Stimulated activated CD8-positive, alpha-beta memory T cell treated with anti-CD3 and anti-CD28 coated beads, Interleukin-12 subunit alpha, Interleukin-12 subunit beta, amount 100 ng/mL, for 24 hours (primary cell): ENCODE measurements around the gene PRKCD.

Experiments used
- DNase-seq: peaks from one replicate; pipeline ENCODE4 v3.0.0-alpha.2; 2020; ENCODE audit errors: extremely low read depth

Gene PRKCD

DNA sequence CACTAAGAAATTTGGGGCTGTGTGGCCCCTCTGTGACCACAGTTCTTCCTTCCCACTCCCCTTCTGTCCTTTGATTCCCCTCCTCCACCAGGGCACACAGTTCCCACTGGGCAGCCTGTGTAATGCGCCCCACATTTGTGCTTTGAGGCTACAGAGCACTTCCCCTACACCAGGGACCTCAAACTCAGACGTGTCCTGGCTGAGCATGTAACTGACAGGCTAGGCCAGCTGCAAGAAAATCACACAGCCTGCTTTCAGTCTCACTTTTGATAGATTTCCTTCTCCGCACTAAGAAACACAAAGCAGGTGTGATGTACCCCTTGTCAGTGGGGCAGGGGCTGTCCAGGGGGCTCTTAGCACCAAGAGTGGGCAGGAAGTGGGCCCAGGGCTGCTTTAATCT lies 29.6 kb downstream of the PRKCD start:
- DNase-seq, result no peak

DNA sequence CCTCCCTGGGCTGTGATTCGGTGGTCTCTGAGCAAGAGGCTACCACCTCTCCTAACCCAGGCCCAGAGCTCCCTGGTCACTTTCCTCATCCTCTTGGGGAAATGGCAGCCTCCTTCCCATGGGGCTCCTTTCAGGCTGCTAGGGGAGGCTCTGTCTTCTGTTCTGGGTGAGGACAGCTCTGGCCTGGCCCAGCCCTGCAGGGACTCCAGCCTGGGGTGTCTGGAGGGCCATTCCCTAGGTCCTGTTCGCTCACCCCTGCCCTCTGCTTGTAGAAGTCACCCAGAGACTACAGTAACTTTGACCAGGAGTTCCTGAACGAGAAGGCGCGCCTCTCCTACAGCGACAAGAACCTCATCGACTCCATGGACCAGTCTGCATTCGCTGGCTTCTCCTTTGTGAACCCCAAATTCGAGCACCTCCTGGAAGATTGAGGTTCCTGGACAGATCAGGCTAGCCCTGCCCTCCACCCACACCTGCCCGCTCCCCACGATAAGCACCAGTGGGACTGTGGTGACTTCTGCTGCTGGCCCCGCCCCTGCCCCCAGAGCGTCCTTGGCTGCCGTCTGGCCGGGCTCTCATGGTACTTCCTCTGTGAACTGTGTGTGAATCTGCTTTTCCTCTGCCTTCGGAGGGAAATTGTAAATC lies 30.9 kb downstream of the PRKCD start:
- no peak for DNase-seq

DNA sequence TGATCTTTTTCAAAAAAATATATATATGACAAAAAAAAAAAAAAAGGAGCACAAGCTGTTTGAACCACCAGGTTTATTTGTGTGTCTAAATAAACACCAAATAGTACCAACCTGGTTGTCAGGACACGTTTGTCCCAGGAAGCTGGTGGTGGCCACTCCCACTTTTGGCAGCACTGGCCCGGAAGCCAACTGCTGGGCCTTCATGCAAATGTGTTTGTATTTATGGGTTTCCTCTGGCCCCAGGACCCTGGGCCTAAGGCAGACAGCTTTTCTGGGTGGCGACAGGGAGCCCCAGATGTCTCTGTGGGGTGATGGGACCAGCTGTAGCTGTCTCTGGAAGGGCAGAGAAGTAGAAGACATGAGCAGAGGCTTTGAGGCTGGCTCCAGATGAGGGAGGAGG lies 31.6 kb downstream of the PRKCD start:
- DNase-seq, result no peak

DNA sequence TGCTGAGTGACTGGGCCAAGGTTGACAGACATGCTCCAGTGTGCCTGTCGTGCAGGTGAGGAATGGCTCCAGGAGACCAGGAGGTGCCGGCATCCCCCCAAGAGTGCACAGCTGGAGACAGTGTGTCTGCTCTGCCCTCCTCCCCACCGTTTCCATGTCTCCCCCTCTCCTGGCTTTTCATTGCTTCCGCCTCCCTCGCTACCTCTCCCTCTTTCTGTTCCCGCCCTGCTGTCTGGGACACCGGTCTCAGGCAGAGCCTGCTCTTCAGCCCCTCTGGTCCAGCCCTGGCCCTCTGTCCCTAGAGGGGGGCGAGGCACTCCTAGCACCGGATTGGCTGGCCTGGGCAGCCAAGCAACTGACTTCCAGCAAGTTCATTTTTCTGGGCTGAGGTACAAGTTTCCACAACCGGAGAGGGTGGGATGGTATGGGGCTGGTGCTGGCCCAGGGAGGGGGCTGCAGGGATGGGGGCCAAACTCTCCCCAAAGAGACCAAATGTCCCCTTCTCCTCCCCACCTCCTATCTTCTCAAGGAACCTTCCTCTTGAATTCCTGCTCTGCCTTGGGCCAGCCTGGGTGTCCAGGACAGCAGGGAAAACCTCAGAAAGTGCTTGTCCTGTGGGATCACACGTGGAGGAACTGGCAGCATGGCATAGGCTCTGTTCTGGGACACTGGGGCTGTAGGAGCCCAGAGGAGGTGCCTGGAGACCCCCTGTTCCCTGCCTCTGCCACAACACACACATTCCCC lies 32.6 kb downstream of the PRKCD start:
- DNase-seq, result no peak

DNA sequence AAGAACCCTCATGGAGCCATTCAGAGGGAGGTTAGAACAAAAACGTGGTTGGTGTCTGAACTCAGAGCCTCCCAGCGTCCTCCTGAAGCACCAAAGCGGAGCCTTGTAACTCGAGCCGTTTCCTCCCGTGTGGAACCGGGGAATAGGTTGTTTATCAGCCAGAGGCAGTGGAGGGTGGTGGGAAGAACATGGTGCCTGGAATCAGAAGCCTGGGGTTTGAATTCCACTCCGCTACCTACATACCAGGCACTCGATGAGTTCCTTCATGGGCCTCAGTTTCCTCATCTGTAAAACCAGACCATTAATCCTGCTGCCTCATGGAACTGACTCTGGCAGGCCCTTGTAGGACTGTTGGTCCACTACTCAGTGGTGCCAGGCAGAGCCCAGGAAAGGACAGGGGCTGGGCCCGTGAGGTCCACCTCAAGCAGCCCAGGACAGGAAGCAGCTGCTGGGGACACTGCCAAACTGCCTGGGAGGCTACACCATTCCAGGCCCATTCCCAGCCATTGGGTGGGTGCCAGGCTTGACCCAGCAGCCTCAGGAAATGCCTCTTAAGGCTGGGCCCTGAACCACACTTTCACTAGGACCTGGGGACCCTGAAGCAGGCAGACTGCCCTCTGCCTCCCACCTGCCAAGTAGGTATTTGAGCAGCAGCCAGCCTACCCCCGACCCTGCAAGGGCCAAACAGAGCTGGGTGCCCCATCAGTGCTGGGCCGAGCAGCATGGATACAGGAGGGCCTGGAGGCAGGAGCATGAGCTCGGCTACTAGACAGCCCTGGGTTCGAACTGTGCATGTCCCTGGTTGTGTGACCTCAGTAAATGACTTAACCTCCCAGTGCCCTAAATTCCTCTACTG lies 33.4 kb downstream of the PRKCD start:
- DNase-seq, result no peak

DNA sequence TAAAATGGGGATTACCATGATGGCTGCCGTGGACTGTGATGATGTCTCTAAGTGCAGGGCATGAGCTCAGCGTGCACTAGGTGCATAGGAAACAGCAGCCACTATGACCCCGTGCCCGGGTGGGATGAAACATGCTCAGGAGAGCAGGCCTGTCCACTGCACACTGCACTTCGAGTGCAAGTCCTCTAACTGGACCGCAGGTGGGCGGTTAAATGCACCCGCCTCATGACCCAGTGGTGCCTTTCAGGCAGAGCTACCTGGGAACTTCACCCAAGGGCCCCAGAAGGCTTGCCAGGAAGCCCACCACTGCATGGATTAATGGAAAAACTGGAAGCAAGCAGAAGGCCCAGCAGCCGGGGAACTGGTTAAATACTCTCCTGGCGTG lies 34.0 kb downstream of the PRKCD start:
- no peak for DNase-seq

DNA sequence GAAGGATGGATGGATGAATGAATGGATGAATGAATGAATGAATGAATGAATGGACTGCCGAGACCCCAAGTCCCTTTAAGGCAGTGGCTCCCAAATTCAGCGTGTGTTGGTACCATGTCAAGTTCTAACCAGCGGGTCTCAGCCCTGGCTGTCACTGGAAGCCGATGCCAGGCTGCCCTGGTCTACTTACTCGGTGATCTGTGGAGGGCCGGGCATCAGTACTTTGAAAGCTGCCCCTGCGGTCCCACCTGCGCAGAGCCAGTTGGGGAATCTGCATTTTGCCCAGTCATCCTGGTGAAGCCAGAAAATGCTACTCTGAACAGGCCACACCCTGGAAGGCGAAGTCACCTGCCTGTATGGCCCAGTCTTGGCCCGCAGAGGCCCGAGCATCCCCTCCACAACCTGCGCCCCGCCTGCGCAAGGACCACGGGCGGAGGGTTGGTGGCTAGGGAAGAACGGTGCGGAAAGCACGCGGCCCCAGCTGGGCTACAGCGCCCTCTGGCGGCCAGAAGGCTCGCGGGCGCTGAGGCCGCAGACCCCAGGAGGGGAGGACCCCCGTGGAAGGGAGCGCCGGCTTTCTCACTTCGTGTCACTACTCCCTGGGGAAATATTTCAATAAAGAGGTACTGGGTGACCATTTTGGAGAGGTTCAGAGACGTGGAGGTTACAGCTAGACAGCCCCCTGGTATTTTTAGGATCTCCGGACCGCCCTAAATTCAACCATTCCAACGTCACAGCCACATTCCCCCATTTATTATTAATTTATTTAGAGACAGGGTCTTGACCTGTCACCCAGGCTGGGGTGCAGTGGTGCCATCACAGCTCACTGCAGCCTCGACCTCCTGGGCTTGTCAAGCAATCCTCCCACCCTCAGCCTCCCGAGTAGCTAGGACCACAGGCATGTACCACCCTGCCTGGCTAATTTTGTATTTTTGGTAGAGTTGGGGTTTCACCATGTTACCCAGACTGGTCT lies 34.9 kb downstream of the PRKCD start:
- peak; percentile 12 for DNase-seq

DNA sequence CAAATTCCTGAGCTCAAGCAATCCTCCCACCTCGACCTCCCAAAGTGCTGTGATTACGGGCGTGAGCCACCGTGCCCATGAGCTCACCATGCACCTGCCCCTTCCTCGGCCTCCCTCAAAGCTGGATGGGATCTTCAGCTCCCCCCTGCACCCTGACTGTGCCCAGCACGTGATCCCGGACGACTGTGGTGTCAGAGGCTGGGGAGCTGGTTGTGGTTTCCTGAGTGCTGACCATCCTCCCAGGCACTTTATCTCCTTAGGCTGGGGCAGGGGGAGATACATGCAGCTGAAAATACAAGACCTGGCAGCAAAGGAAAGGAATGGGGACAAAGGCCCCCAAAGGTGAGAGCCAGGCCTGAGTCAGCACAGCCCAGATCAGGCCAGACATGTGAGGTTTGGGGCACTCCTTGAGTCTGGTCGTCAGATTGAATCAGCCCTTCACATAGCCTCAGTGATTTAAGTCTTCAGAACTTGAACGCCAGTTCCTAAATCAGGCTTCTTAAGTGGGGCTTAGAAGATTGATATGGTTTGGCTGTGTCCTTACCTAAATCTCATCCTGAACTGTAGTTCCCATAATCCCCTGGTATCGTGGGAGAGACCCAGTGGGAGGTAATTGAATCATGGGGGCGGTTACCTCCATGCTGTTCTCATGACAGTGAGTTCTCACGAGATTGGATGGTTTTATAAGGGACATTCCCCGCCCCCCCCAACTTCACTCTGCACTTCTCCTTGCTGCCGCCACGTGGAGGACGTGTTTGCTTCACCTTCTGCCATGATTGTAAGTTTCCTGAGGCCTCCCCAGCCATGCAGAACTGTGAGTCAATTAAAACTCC lies 35.8 kb downstream of the PRKCD start:
- no peak for DNase-seq

DNA sequence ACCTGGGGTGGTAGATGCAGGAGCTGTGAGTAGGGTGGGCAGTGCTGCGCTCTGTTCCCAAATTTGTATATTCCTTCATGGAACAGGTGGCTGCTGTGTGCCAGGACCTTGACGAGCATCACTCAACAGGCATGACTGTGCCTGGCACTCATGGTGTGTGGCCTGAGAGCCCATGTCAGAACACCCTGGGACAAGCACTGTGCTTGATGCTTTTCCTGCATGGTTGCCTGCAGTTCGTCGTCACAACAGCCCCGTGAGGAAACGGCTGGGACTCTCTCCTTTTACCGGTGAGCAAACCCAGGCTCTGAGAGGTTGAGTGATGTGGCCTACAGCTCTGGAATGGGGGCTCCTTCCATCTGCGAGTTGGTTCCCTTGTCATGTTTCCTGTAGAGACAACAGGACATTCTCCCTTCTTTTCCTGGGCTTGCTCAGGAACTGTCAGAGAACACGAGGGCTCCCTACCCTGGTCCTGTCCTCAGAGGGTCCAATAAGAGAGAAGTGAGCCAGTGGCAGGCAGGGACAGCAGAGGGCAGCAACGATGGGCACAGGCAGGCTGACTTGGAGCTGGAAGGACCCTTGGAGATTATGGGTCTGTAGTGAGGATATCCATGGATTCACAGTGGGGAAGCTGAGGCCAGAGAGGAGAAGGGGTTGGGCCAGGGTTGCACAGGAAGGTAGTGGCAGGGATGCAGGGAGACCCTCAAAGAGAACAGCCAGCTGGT lies 37.4 kb downstream of the PRKCD start:
- DNase-seq, result no peak

DNA sequence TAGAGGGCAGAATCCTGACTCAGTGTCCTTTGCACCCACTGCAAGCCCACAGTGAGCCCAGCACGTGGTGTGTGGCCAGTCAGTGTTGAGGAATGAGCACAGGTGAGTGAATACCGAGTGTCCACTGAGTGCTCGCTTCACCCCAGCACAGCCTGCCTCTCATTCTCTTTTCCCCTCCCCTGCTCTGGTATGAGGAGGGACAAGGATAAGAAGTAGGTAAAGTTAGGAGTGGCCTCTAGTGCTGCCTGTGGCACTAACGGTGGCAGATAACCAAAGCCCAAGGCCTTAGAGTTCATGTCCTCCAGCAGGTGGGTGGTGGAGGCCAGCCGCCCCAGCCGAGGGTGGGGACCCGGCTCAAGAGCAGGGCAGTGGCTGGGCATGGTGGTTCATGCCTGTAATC lies 38.0 kb downstream of the PRKCD start:
- DNase-seq, result no peak

DNA sequence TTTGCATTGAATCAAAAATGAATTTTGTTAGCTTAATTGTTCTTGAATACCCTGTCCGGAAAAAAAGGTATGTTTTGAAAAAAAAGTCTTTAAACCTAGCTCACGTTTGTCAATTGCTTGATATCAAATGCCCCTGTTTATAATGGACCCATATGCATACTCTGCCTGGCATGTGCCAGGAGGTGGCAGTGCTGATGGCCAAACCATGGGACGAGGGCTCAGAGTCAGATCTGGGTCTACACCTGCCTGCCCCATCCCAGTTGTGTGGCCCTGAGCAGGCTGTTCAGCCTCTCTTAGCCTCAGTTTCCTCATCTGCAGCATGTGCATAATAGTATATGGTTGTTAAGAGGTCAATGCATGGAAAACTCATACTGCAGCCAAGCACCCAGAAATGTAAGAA lies 38.8 kb downstream of the PRKCD start:
- DNase-seq, result no peak

DNA sequence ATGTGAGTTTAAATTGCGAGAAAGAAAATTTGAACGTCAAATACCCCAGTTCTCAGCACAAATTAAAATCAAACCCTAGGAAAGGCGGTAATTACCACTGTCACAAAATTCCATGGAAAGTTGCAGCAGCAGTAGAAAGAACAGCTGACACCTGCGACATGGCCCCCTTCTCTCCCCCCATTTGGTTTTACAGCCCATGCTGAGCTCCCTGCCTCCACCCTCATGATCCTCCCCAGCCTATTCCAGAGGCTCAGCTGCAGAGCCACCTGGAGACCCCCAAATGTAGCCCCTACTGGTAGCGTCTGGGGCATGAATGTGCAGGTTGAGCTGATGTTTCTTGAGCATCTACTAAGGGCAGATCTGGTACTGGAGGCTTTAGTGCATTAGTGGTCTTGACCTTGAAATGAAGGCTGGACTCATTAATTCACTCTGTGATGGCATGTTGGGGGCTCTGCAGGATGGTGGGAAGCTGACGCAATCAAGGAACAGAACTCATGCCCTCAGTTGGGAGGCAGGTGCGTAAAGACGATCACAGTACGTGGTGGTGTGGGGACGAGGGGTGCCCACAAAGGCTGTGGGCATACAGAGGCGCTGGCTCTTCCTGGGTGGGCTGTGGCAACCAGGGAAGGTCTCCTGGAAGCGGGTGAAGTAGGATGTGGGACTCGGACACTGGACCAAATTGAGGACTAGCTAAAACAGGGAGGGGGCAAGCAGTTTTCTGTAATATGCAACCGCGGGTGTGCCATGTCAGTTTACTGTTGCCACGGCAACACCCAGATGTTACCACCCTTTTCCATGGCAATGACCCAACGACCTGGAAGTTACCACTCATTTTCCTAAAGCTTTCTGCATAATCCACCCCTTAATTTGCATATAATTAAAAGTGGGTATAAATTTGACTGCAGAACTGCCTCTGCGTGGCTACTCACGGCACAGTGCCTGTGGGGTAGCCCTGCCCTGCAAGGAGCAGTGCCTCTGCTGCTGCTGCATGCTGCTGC lies 39.8 kb downstream of the PRKCD start:
- no peak for DNase-seq

DNA sequence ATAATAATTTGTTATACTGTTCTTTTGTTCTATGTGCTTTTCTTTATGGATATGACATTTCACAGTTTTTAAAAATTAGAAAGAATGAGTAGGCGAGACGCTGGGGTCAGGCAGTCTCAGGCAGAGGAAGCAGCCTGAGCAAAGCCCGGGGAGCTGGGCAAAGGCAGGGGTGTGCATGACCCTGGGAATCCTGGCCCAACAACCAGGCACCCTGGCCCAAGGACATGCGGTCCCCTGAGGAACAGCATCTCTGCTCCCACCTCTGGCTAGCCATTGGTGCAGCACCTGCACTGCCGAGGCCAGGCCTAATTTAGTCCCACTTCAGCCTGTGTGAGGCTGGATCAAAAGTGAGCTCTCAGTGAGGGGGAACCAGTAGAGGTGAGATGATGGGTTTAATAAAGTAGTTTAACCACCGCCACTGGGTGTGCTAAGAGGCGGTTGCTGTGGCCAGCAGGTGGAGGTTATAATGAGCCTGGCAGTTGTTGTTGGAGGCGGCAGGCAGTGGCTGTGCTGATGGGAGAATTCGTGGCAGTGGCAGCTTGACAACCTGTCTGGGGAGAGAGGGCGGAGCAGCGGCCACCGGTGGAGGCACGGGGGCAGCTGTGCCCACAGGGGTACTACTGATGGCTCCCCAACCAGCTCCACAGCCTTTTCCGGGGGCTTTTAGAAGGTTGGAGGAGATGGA lies 41.5 kb downstream of the PRKCD start:
- DNase-seq, result no peak

DNA sequence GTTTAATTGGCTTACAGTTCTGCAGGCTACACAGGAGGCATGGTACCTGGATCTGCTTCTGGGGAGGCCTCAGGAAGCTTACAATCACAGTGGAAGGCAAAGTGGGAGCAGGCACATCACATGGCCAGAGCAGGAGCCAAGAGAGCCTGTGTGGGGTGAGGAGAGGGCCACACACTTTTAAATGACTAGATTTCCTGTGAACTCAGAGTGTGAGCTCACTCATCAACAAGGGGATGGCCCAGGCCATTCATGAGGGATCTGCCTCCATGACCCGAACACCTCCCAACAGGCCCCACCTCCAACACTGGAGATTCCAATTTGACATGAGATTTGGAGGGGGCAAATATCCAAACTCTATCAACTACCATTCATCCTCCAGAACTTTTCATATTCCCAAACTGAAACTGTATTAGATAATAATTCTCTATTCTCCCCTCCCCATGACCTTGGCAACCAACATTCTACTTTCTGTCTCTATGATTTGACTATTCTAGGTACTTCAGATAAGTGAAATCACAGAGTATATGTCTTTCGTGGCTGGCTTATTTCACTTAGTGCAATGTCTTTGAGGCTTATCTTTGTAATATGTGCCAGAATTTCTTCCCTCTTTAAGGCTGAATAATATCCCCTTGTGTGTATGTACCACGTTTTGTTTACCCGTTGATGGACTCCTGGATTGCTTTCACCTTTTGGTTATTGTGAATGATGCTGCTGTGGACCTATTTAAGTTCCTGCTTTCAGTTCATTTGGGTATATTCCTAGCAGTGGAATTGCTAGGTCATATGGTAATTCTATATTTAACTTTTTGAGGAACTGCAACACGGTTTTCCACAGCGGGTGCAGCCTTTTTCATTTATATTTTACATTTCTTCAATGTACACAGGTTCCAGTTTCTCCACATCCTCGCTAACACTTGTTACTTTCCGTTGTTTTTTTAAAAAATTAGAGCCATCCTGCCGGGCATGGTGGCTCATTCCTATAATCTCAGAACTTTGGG lies 51.0 kb downstream of the PRKCD start:
- no peak for DNase-seq

DNA sequence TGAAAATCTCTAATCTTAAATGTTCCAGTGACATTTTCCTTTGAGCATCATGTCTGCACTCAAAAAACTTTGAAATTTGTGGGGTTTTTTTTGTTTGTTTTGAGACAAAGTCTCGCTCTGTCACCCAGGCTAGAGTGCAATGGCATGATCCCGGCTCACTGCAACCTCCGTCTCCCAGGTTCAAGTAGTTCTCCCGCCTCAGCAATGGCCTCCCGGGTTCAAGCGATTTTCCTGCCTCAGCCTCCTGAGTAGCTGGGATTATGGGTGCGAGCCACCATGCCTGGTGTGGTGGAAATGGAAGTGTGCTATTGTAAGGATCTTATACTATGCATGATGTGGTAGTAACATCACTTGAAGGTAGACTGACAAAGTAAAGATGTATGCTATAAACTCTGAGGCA lies 52.3 kb downstream of the PRKCD start:
- no peak for DNase-seq

DNA sequence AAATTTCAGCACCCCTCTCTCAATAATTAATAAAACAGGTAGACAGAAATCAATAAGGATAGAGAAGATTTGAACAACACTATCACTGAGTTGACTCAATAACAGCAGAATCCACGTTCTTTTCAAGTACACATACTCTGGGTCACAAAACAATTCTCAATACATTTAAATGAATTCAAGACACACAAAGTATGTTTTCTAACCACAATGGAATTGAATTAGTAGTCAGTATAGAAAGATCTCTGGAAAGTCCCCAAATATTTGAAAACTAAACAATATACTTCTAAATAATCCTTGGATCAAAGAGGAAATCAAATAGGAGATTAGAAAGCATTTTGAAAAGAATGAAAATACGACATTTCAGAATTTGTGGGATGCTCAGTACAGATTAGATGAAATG lies 54.8 kb downstream of the PRKCD start:
- DNase-seq, result no peak

DNA sequence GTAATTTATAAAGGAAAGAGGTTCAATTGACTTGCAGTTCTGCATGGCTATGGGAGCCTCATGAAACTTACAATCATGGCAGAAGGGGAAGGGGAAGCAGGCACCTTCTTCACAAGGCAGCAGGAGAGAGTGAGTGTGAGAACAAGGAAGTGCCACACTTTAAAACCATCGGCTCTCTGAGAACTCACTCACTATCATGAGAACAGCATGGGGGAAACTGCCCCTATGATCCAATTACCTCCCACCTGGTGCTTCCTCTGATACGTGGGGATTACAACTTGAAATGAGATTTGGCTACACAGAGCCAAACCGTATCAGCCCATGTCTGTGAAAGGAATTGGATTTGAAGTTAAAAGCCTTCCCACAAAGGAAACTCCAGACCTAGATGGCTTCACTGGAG lies 55.7 kb downstream of the PRKCD start:
- no peak for DNase-seq
